Rectal smooth muscle tissue (tissue), 1 donor: Measurements from ENCODE around the gene RBM12.

Source experiments
- H3K27ac ChIP-seq: one replicate; pipeline ENCODE4 v1.7.0; 2013; ENCODE audit warnings: low read depth, low read length, inconsistent platforms
- H3K27me3 ChIP-seq: one replicate; pipeline ENCODE4 v1.7.0; 2013; ENCODE audit warnings: low read length; ENCODE audit not compliant: control insufficient read depth, insufficient read depth
- H3K36me3 ChIP-seq: one replicate; pipeline ENCODE4 v1.7.0; 2013; ENCODE audit warnings: low read length; ENCODE audit not compliant: control insufficient read depth, insufficient read depth
- H3K4me1 ChIP-seq: one replicate; pipeline ENCODE4 v1.7.0; 2013; ENCODE audit warnings: low read length; ENCODE audit not compliant: control insufficient read depth, insufficient read depth
- H3K4me3 ChIP-seq: one replicate; pipeline ENCODE4 v1.7.0; 2013; ENCODE audit warnings: low read length
- H3K9ac ChIP-seq: one replicate; pipeline ENCODE4 v1.7.0; 2013; ENCODE audit warnings: low read length

The RBM12 gene

DNA sequence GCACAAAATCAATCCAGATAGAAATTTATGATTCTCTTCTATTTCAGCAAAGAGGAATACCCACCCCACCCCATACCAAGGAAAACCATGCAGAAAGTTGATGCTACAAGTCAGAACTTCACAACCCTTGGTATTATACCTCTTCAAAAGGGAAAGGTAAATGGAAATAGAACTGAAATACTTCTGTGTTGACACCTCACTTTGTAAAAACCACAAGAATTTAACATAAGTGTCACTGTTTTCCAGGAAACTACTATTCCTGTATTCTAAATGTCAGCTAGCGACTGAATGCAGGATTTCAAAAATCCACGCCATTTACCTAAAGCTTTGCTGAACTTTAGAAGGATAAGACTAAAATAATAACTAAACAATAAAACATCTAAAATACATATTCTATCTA, 3.6 kb downstream of the RBM12 start:
- Histone ChIP-seq H3K9ac (no peak overlapping the region), H3K4me3 (no peak overlapping the region), H3K27ac (no peak overlapping the region)

DNA sequence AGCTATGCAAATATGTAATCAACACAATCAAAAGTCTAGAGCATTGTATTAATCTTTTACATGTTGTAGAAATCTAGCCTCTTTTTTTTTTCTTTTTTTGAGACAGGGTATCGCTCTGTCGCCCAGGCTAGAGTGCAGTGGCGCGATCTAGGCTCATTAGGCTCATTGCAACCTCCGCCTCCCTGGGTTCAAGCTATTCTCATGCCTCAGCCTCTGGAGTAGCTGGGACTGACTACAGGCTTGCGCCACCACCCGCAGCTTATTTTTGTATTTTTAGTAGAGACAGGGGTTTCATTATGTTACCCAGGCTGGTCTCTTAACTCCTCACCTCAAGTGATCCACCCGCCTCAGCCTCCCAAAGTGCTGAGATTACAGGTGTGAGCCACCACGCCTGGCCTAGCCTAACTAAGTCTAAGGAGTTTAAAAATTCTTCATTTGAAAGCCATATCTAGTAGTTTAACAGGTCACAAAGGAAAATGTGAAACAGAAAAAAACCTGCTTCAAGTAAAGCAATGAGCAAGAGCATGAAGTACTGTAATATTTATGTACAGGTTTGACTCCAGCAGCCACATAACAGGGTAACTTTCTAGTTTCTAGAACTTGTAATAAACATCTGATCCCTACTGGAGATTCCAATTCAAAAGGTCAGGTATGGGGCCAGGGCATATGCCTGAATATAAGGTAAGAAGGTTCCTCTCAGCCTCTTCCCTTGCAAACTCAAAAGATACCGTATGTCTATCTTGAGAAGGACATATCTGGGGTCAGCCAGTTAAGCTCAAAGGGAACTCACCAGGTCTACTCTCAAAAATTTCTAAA, 4.4 kb downstream of the RBM12 start:
- Histone ChIP-seq H3K27me3 (no peaks in the 10 kb centered on the region), H3K4me3 (no peak overlapping the region), H3K36me3 (no peaks in the 10 kb centered on the region), H3K9ac (no peak overlapping the region), H3K4me1 (peaks cover 20% of the 10 kb centered on the region), H3K27ac (no peak overlapping the region)

More for the DNA sequence above, 3.6 kb downstream of the RBM12 start:
- Histone ChIP-seq H3K36me3 (no peaks in the 10 kb centered on the region), H3K27me3 (no peaks in the 10 kb centered on the region), H3K4me1 (peaks cover 20% of the 10 kb centered on the region)

DNA sequence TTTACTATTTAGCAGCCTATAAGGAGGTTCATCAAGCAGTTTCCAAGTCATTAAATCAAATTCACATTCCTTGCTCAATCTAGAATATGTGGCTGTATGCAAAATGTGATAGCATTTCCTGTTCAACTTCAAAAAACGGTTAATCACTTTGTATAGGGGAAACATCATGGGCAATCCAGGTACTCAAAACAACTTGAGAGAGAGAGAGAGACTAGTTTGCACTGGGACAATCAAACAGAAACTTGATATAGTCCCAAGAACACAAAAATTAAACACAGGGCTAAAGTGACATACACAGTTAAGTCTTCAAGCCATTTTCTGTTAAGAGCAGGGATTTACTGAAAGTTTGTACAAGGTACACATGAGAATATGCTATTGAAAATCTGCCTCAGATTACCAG, 7.4 kb downstream of the RBM12 start:
- Histone ChIP-seq H3K4me3 (no peak overlapping the region), H3K4me1 (peaks cover 17% of the 10 kb centered on the region), H3K36me3 (peaks cover 24% of the 10 kb centered on the region), H3K27ac (no peak overlapping the region), H3K27me3 (no peaks in the 10 kb centered on the region), H3K9ac (no peak overlapping the region)

DNA sequence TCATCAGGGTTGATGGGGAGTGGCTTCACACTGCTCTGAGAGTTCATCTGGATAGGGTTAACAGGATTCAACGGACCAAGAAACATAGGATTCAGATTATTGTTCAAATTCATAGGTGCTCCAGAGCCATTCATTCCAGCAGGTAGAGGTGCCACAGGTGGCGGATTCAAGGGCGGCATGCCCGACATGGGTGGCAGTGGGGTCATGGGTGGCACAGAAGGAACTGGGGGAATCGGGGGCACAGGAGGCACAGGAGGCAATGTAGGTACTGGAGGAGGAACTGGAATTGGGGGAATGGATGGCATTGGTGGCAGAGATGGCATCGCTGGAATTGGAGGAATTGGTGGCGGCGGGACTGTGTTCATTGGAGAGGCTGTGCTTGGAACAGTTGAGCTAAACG, 10.3 kb downstream of the RBM12 start:
- H3K4me3 ChIP-seq, result no peak overlapping the region
- peaks cover 24% of the 10 kb centered on the region for H3K36me3 ChIP-seq
- H3K9ac ChIP-seq, result no peak overlapping the region
- peaks cover 22% of the 10 kb centered on the region for H3K4me1 ChIP-seq
- H3K27ac ChIP-seq, result no peak overlapping the region
- H3K27me3 ChIP-seq, result no peaks in the 10 kb centered on the region

DNA sequence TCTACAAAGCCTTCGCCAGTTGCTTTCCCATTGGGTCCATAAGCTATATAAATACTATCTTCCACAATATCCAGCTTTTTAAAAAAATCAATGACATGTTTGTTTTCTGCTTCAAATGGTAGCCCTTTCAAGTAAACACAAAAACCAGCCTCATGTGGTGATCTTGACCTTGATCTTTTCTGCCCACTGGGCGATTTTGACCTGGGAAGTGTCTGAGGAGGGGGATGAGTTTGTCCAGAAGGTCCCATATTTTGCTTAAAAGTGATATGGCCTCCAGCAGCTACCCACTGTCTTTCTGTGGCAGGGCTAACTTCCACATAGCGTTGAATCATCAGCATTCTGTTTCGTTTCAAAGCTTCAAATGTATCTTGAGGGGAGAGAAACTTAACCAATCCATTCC, 10.8 kb downstream of the RBM12 start:
- Histone ChIP-seq H3K9ac (no peak overlapping the region), H3K4me1 (peaks cover 24% of the 10 kb centered on the region), H3K36me3 (peaks cover 24% of the 10 kb centered on the region), H3K27me3 (no peaks in the 10 kb centered on the region), H3K4me3 (no peak overlapping the region), H3K27ac (no peak overlapping the region)

DNA sequence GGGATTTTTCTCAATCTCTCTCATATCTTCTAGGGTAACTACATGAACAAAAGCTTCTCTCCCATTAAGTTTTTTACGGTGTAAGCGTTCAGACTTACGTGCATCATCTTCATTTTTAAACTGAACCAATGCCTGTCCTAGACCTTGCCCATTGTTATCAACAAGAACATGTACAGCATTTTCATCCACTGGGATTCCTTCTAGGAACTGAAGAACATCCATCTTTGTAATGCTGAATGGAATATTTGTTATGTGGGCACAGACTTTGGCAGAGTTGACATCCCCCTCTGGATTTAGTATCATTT, 11.3 kb downstream of the RBM12 start:
- Histone ChIP-seq H3K9ac (no peak overlapping the region), H3K36me3 (peaks cover 24% of the 10 kb centered on the region), H3K27ac (no peak overlapping the region), H3K4me3 (no peak overlapping the region), H3K27me3 (no peaks in the 10 kb centered on the region), H3K4me1 (peaks cover 25% of the 10 kb centered on the region)

DNA sequence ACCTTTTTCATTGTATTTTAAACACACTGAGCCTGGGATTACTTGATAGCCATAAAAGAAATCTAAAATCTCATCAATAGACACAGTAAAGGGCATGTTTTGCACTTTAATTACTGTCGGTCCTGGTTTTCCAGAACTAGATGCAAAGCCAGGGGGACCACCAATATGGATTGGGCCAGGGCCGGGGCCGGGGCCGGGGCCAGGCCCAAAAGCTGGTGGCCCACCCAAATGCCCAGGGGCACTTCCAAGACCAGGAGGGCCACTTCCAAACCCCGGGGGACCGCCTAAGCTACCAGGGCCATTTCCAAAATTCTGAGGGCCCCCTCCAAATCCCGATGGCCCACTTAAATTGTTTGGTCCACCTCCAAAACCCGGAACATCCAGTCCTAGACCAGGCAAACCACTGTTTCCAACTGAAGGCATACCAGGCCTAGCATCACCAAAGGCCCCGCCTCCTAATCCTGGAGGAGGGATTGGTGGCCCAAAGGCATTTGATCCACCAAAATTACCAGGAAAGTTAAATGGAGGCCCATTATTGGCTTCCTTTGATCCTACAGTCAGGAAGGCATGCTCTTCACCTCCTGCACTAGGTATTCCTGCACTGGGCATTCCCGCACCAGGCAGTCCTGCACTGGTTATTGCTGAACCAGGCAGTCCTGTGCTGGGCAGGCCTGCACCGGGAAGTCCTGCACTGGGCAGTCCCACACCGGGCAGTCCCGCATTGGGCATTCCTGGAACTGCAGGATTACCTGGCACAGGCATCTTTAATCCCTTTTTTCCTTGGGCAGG, 11.9 kb downstream of the RBM12 start:
- peaks cover 24% of the 10 kb centered on the region for H3K36me3 ChIP-seq
- no peak overlapping the region for H3K9ac ChIP-seq
- no peak overlapping the region for H3K4me3 ChIP-seq
- H3K4me1 ChIP-seq, result peaks cover 25% of the 10 kb centered on the region
- H3K27ac ChIP-seq, result no peak overlapping the region
- H3K27me3 ChIP-seq, result no peaks in the 10 kb centered on the region

DNA sequence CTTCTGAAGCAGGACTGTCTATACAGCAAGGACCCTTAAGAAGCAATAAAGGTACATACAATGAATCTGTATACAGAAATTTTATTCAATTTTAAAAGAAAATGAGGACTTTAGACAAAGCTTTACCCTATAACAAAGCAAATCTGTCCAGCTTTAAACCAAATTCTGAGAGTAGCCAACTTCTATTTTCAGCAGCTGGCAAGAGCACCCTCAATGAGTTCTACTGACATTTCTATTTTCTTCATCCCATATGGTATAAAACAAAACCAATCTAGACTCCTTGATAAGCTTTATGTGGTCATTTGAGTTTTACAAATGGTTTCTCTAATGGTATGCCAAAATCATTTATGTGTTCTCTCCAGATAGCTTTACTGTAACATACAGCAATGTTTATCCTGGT, 12.7 kb downstream of the RBM12 start:
- Histone ChIP-seq H3K36me3 (peaks cover 27% of the 10 kb centered on the region), H3K27ac (no peak overlapping the region), H3K4me1 (peaks cover 22% of the 10 kb centered on the region)

DNA sequence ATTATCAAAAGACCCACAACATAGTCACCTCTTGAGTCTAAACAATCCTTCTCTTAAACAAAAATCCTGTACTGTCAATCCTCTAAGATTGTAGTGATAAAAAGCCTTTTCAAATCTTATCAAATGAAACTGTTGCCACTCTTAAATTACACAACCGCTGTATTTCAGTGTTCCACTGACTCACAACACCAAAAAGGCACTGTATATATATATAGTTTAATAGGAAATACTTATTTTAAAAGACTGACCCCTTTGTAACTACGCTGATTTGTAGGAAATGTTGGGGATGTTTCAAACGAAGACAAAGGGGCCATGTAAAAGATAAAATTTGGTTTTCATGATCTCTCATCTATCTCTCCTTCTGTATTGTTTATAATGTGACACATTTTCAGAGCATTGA, 14.1 kb downstream of the RBM12 start:
- Histone ChIP-seq H3K4me1 (peaks cover 22% of the 10 kb centered on the region), H3K27me3 (no peaks in the 10 kb centered on the region), H3K27ac (peak overlapping the region; percentile 44), H3K9ac (no peak overlapping the region), H3K36me3 (peaks cover 27% of the 10 kb centered on the region), H3K4me3 (no peak overlapping the region)

More for the DNA sequence above, 12.7 kb downstream of the RBM12 start:
- no peak overlapping the region for H3K4me3 ChIP-seq
- H3K27me3 ChIP-seq, result no peaks in the 10 kb centered on the region
- H3K9ac ChIP-seq, result no peak overlapping the region

DNA sequence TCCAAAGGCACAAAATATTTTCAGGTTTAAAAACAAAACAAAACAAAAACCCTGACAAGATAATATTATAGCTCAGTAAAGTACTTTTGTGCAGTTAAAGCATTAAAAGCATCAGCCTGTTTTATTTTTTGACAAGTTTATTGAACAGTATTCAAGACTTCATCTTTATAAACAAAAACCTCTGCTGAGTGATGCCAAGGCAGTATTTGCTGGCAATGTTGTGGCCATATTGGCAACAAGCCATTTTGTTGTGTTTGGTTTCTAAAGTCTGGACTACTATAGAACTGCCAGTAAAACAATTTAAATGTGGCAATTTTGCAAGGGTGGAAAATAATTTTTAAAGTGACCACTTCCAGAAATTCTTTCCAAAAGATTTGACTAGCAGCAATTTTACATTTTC, 15.9 kb downstream of the RBM12 start:
- Histone ChIP-seq H3K27me3 (no peaks in the 10 kb centered on the region), H3K4me1 (peaks cover 22% of the 10 kb centered on the region), H3K4me3 (no peak overlapping the region), H3K9ac (no peak overlapping the region), H3K36me3 (peaks cover 13% of the 10 kb centered on the region), H3K27ac (peak overlapping the region; percentile 1)

DNA sequence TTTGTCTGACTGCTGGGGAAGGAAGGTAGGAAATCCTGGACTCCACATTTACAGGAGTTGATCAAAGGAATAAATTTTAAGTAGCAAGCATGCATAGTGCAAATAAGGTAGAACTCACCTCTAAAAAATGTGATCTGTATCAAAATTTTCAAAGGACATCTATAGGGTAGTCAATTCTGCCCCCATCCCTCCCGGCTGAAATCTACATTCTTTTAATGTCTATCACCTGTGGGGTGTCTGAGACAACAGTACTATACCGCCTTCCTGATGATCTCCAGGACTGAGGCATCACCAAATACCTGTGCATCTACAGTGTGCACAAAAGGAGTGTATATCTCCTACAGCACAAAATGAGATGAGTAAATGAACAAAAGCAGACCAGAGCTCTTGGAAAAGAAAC, 19.9 kb downstream of the RBM12 start:
- H3K27me3 ChIP-seq, result no peaks in the 10 kb centered on the region
- no peak overlapping the region for H3K9ac ChIP-seq
- no peak overlapping the region for H3K4me3 ChIP-seq
- peaks cover 3% of the 10 kb centered on the region for H3K36me3 ChIP-seq
- H3K27ac ChIP-seq, result no peak overlapping the region
- peaks cover 6% of the 10 kb centered on the region for H3K4me1 ChIP-seq

DNA sequence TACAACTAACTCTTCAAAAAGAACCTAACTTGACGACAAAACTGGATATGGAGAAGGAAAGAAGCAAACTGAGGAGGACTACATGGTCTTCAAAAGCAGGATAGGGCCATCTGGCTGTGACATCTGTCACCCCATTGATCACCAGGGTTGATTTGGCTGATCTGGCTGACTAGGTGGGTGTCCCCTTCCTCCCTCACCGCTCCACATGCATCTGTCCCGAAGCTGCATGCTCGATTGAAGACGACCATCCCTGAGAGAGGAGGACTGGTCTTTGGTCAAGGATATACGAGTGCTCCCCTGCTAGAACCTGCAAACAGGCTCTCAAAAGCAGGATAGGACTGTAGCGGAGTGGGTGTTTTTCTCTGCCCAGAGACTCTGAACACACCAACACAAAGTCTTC, 21.7 kb downstream of the RBM12 start:
- Histone ChIP-seq H3K4me3 (no peak overlapping the region), H3K9ac (no peak overlapping the region), H3K4me1 (peaks cover 4% of the 10 kb centered on the region), H3K27ac (no peak overlapping the region), H3K36me3 (peaks cover 3% of the 10 kb centered on the region), H3K27me3 (no peaks in the 10 kb centered on the region)

DNA sequence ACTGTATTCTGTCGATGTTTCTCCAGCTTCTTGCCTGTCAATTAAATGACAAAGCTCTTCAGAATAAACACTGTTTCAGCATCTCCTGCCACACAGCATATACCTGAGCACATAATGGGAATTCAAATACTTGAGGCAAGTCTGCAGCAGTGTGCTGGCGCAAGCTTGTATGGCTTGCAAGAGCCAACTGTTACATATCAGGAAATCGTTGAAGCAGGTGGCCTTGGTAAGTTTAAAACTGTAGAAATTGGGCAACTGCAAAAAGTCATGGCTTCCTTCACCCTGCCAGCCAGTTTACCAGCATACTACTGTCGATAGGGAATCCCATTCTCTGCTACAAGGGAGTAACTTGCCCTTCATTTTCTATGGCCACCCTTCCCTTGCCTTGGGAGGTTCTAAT, 23.0 kb downstream of the RBM12 start:
- no peak overlapping the region for H3K4me3 ChIP-seq
- H3K36me3 ChIP-seq, result no peaks in the 10 kb centered on the region
- peaks cover 4% of the 10 kb centered on the region for H3K4me1 ChIP-seq
- H3K27me3 ChIP-seq, result no peaks in the 10 kb centered on the region
- no peak overlapping the region for H3K27ac ChIP-seq
- no peak overlapping the region for H3K9ac ChIP-seq
